HG03520 (cell line): ENCODE data around the gene OR6Y1.

ENCODE experiments used
- ATAC-seq: cut with Tn5 transposase; IDR thresholded peaks from one replicate; pipeline ENCODE4 v1.9.1; 2021; ENCODE audit warnings: mild to moderate bottlenecking, moderate library complexity; ENCODE audit not compliant: unreplicated experiment

Gene OR6Y1

DNA sequence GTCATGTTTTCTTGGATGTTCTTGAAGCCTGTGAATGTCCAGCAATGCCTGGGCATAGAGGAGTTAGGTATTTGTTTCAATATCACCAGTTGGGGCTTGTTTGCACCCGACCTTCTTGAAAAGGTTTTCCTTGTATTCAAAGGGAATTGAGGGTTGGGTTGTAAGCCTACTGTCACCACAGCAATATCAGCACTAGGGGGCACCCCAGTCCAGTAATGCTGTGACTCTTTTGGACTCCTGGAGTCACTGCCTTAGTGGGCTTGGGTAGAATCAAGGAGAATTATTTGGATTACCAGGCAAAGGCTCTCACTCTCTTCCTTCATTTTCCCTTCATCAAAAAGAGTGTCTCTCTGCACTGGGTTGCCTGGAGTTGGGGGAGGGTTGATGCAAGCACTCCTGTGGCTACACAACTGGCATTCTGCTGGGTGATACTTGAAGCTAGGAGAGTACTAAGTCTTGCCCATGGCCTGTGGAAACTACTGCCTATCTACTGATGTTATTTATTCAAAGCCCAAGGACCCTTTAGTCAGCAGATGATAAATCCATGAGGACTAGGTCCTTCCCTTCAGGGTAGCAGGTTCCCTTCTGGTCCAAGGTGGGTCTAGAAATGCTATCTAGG lies 47.7 kb downstream of the OR6Y1 start:
- no peak for ATAC-seq

DNA sequence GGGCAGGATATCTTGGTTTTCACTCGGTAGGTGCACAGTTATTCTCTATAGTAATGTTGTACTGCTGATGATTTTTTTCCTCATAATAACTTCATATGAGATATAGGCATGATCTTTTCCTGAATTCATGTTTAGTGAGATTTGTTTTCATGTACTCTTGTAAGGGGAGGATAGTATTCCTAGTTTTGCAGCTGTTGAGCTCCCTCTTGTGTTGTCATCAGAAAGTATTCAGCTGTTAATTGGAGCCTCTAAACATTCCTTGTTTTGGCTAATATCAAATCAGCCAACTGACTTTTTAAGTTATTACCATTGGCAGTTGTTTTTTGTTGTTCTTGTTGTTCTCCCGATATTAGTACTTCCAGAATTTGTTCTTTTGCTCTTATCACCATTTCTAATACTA lies 57.8 kb downstream of the OR6Y1 start:
- ATAC-seq, result no peak

DNA sequence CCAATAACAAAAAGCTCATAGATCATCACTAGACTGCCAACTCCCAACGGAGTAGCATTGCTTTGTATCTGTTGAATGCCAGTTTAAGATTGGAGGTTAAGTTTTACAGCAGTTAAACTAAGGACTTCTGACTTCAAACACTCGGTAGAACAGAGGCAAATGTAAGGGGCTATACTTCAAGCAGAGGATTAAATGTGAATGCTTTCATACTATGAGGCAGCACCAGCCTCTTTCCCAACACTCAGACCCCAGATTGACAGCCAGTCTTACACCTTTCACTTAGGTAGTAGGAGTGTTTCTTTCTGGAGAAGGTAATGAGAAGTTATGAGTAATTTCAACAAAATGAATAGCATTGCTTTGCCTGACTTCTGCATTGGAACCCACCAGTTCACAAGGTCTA lies 59.4 kb downstream of the OR6Y1 start:
- ATAC-seq, result no peak
